NCI-H69 (cell line): ENCODE results near the gene PHKG1.
"Not testable (repeated sequence)": the region's sequence is repeated elsewhere in the genome, so short reads cannot be mapped to it uniquely, and the experiment has no call there.

Experiments used
- DNase-seq: peaks from one replicate; lab custom pipeline; 2025; lab: John Stamatoyannopoulos, UW

The PHKG1 gene

DNA sequence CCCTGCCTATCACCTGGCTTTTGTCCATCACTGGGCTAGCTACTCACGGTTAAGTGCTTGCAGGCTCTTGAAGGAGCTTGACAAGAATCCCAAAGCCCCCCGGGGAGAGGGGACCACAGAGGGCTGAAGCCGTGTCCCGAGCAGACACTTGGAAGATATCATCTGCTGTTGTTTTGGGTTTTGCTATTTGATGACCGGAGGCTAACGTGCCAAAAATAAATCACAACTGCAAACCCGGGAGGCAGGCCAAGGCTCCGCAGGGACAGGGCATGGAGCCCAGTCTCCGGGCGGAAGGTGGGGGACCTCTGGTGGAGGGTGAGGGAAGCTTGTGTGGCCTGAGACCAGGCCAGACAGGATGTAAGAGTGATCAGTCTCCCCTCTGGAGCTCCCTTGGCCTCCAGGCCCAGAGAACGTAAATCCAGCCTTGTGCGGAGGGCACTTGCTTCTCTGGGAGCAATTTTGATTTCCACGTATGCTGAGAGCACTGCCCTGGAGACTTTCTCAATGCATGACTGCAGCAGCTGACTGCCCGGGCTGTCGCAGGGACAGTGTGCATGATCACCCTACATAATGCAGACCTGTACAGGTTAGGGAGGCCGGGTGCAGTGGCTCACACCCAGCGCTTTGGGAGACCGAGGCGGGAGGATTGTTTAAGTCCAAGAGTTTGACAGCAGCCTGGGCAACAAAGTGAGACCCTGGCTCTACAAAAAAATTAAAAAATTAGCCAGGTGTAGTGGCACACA is at the start of gene PHKG1:
Gene PHKG1, minus strand, starts transcription at position 164 of the 743 bp plus-strand sequence. CDS start 4,011 bp downstream, outside the sequence.
- DNase-seq, result peak; percentile 71

DNA sequence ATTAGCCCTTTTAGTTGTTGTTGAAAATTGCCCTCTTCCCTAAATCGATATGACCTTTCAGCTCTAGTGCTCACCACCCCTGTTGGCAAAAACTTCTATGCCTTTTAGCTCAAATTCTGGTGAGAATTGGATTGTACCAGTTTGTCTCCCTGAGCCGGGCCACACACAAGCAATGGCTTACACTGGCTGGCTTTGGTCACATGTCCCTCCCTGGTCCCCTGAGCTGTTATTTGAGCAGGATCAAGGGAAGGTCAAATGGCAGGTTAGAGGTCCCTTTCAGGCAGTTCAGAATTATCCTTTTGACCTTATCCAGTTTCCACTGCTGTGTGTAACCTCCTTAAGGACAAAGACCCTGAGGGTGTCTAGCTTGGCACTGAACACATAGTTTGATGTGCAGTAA is 38.3 kb upstream of the PHKG1 start:
- not testable (repeated sequence) for DNase-seq

- no peak for DNase-seq
Observed at GRCh38 chr7:56127241-56127975, 34.7 kb upstream of the PHKG1 start.

DNA sequence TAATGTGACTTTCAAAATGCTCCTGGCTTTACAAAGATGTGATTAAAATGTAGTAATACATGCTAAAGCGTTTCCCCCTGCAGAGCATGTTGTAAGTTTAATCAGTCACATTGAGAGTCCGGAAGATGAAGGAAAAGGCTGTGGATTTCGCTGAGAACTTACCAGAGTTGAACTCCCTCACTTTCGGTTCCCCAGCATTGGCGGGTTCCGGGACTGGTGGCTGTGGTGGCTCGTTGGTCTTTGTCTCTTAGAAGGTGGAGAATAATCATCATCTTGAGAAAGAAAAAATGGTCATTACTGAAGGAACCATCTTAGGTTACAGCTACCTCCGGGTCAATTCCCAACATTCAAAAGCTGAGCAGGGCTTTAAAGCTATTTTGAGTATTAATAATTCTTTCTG is 33.1 kb upstream of the PHKG1 start:
- no peak for DNase-seq

- DNase-seq, result no peak
Observed at GRCh38 chr7:56124981-56125380, 32.2 kb upstream of the PHKG1 start.

- DNase-seq, result peak; percentile 23
Observed at GRCh38 chr7:56121440-56121839, 28.7 kb upstream of the PHKG1 start.

GRCh38 chr7:56115852-56116538 is 23.2 kb upstream of the PHKG1 start, which contains the start of gene NUPR2:
TSS of gene NUPR2 (minus strand) at chr7:56116417. CDS start at chr7:56116314, 103 bp downstream.
- DNase-seq, result peak; percentile 23

GRCh38 chr7:56112244-56112643 is 19.5 kb upstream of the PHKG1 start:
- DNase-seq, result not testable (repeated sequence)

- peak; percentile 15 for DNase-seq
Observed at GRCh38 chr7:56110611-56111010, 17.9 kb upstream of the PHKG1 start.

DNA sequence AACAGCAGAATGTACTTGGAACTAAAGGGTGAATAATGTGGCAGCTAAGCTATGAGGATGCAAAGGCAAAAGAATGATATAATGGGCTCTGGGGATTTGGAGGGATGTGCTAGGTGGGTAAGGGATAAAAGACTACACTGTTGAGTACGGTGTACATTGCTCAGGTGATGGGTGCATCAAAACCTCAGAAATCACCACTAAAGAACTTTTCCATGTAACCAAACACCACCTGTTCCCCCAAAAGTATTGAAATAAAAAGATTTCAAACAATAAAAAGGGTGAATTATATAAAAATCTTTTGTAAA is 15.2 kb upstream of the PHKG1 start:
- DNase-seq, result no peak

- DNase-seq, result peak; percentile 99
Observed at GRCh38 chr7:56106108-56107073, 13.6 kb upstream of the PHKG1 start, which contains the start of gene CHCHD2. TSS of gene CHCHD2 (minus strand) at chr7:56106476. CDS start at chr7:56106413, 63 bp downstream.

DNA sequence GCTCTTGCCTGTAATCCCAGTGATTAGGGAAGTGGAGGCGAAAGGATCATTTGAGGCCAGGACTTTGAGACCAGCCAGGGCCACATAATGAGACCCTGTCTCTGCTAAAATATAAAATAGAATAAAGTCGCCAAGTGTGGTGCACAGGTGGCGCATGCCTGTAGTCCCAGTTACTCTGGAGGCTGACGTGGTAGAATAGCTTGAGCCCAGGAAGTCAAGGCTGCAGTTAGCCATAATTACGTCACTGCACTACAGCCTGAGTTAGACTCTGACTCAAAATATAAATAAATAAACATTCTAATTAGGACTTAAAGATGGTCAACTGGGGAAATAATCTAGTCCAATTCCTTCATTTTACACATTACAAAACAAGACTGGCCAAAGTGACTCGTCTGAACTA is 12.8 kb upstream of the PHKG1 start:
- DNase-seq, result peak; percentile 62

DNA sequence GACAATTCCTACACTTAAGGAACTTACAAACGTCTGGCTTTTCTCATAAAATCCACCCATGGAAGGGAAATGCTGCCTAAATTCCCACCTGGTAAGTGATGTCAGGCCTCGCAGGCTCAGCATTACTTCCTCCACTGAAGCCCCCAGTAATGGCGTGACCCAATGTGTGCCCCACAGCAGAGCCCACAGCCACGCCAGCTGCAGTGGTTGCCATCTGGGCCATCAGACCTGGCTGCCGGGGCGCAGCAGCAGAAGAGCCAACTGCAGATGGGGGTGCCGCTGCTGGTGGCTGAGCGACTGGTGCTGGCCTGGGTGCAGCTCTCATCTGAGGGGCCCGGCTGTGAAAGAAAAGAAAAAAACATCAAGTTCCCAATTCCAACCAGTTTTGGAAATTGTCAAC is 11.4 kb upstream of the PHKG1 start:
- not testable (repeated sequence) for DNase-seq

DNA sequence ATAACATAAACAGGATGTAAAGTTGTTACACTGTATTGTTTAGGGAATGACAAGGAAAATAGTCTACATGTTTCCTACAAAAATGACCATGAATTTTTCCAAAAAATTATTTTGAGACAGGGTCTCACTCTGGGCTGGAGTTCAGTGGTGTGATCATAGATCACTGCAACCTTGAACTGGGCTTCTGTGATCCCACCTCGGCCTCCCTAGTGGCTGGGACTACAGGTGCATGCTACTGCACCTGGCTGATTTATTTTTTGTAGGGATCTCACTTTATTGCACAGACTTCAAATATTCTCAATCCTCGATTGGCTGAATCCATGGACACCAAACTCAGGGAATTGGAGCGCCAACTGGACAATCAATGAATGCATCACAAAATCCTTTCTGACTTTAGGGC is 6.9 kb upstream of the PHKG1 start:
- no peak for DNase-seq

DNA sequence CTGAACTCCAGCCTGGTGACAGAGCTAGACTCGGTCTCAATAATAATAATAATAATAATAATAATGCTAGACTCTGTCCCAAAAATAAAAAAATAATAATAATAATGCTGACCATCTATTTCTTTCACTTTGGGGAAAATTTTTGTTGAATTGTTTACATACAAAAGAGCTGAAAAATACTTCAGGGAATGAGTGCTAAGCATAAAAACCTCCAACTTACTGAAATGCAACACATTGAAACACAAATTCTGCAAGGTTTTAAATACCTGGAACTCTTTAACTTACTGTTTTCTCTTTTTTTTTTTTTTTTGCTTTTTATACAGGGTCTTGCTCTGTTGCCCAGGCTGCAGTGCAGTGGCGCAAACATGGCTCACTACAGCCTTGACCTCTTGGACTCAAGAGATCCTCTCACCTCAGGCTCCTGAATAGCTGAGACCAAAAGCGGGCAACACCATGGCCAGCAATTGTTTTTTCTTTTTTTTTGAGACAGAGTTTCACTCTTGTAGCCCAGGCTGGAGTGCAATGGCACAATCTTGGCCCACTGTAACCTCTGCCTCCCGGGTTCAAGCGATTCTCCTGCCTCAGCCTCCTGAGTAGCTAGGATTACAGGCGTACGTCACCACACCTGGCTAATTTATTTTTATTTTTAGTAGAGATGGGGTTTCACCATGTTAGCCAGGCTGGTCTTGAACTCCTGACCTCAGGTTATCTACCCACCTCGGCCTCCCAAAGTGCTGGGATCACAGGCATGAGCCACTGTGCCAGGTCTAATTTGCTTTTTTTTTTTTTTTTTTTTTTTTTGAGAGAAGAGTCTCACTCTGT is 5.6 kb upstream of the PHKG1 start:
- DNase-seq, result not testable (repeated sequence)

DNA sequence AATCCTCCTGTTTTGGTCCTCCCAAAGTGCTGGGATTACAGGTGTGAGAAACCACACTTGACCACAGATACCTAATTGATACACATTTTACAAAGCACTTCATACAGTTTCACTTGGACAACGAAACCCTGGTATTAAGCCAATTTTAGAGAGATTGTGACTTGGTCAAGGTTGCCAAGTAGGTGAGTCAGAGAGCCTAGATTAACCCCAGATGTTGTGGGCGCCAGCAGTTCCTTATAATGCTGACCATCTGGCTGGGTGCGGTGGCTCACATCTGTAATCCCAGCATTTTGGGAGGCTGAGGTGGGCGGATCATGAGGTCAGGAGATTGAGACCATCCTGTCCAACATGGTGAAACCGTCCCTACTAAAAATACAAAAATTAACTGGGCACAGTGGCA is 4.9 kb upstream of the PHKG1 start:
- DNase-seq, result no peak

DNA sequence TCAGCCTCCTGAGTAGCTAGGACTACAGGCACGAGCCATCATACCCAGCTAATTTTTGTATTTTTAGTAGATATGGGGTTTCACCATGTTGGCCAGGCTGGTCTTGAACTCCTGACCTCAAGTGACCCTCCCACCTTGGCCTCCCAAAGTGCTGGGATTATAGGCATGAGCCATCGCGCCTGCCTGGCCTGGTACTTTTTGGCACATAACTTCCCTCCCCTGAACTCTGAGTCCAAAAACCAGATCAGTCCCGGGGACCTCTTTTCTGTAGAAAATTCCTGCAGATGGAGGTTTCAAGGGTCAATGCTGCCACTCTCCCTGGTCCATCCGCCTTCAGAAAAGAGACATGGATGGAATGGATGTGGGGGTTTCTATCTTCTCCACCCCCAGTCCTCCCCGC is 364 bp downstream of the PHKG1 start:
- not testable (repeated sequence) for DNase-seq

DNA sequence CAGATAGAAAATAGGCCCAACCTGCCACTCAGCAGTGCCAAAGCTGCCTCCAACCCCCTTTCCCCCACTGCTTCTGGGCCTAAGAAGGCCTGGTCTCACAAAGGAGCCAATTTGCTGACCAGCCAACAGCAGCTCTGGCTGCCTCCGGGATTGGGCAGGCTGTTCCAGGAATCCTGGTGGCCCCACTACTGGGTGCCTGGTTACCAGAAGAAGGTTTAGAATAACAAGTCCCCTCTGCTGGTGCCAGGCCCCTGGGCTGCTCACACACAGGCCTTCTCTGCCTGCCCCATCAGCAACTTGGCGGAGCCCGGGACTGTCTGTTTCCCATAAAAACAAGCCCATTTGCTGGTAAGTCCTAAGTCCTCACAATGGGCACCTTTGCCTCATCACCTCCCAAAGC is 1.2 kb downstream of the PHKG1 start:
- DNase-seq, result no peak

DNA sequence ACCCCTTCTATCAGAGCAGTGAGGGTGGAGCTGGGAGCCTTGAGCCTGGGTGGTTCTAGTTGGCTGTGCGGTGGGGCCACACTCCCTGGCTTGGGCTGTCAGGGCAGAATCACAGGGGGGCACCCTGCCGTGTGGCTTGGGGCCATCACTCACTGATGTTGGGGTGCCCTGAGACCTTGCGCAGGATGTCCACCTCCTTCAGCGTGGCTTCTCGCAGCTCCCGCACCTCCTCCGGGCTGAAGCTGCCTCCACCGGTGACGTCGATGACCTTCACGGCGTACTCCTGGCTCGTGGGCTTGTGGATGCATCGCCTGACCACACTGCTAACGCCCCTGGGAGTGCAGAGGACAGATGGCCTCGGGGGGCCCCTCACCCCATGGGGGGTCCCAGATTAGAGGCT is 5.3 kb downstream of the PHKG1 start:
- no peak for DNase-seq

DNA sequence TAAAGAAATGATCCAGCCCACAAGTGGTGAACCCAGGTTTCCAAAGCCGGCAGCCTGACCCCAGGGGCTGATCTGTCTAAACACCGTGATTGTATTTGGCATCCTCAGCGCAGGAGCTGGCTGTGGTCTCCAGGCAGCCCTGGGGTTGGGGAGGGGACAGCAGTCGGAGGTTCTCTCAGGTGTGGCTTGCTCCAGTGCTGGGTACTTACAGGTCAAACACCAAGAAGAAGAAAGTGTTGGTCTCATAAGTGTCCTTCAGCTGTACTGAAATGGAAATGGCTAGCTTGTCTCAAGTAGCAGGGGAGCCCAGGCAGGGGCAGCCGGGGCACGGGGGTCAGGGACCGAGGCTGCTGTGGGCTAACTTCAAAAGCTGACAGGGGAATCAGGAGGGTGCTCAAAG is 6.0 kb downstream of the PHKG1 start:
- no peak for DNase-seq
